Neural progenitor cell (in vitro differentiated cells): Measurements from ENCODE around the gene MYO16. TPM values are rescaled to one million over a fixed set of nuclear protein-coding genes. Genes with fewer than 3 reads are reported as not detected.

Source experiments
- DNase-seq: peaks from one replicate; pipeline ENCODE4 v3.0.0-alpha.2; 2016; ENCODE audit warnings: low spot score
- H2AFZ ChIP-seq: fragments of 200-600 bp; sonication (generic); replicated peaks from 2 replicates; pipeline ENCODE4 v1.6.1; 2016; ENCODE audit warnings: antibody characterized with exemption
- H3F3A ChIP-seq: fragments of 200-600 bp; sonication (generic); 2 replicates; pipeline ENCODE4 v1.6.1; 2016; ENCODE audit warnings: antibody characterized with exemption, low read depth
- H3K27ac ChIP-seq: fragments of 200-600 bp; sonication (generic); 2 replicates; pipeline ENCODE4 v1.5.1; 2016; ENCODE audit warnings: mild to moderate bottlenecking
- H3K27me3 ChIP-seq: fragments of 200-600 bp; sonication (generic); 2 replicates; pipeline ENCODE4 v1.6.1; 2016; ENCODE audit warnings: mild to moderate bottlenecking, moderate library complexity
- H3K36me3 ChIP-seq: fragments of 200-600 bp; sonication (generic); 2 replicates; pipeline ENCODE4 v1.5.1; 2016
- H3K4me1 ChIP-seq: fragments of 200-600 bp; sonication (generic); 2 replicates; pipeline ENCODE4 v1.6.1; 2016; ENCODE audit warnings: mixed run types
- H3K4me2 ChIP-seq: fragments of 200-600 bp; sonication (generic); 2 replicates; pipeline ENCODE4 v1.6.1; 2016
- H3K4me3 ChIP-seq: fragments of 200-600 bp; sonication (generic); 2 replicates; pipeline ENCODE4 v1.5.1; 2016
- H3K79me2 ChIP-seq: fragments of 200-600 bp; sonication (generic); 2 replicates; pipeline ENCODE4 v1.6.1; 2016; ENCODE audit warnings: low read depth
- H3K9ac ChIP-seq: fragments of 200-600 bp; sonication (generic); 2 replicates; pipeline ENCODE4 v1.6.1; 2016
- H3K9me3 ChIP-seq: fragments of 200-600 bp; sonication (generic); 2 replicates; pipeline ENCODE4 v1.5.1; 2016; ENCODE audit warnings: low read depth
- H4K20me1 ChIP-seq: fragments of 200-600 bp; sonication (generic); 2 replicates; pipeline ENCODE4 v1.6.1; 2016; ENCODE audit warnings: low read depth
- H3K27ac Mint-ChIP-seq: 3 replicates; pipeline ENCODE4 v1.8.0; 2021; ENCODE audit warnings: mixed read lengths
- H3K27me3 Mint-ChIP-seq: 2 replicates; pipeline ENCODE4 v1.8.0; 2022; ENCODE audit warnings: low read depth, mild to moderate bottlenecking, inconsistent platforms, moderate library complexity, mixed read lengths; ENCODE audit not compliant: insufficient read depth
- H3K36me3 Mint-ChIP-seq: 3 replicates; pipeline ENCODE4 v1.8.0; 2021; ENCODE audit warnings: mixed read lengths
- H3K4me1 Mint-ChIP-seq: 3 replicates; pipeline ENCODE4 v1.8.0; 2021; ENCODE audit warnings: mixed read lengths
- H3K4me3 Mint-ChIP-seq: 3 replicates; pipeline ENCODE4 v1.8.0; 2021; ENCODE audit warnings: mild to moderate bottlenecking, moderate library complexity, mixed read lengths
- H3K9me3 Mint-ChIP-seq: 3 replicates; pipeline ENCODE4 v1.8.0; 2020; ENCODE audit warnings: mixed read lengths
- CTCF ChIP-seq: fragments of 200-600 bp; sonication (generic); IDR thresholded peaks from 2 replicates; pipeline ENCODE4 v1.5.1; 2017; ENCODE audit warnings: antibody characterized with exemption, mild to moderate bottlenecking
- EZH2 ChIP-seq: fragments of 200-600 bp; sonication (generic); IDR thresholded peaks from 2 replicates; pipeline ENCODE4 v1.6.1; 2017; ENCODE audit warnings: antibody characterized with exemption, mild to moderate bottlenecking, moderate library complexity
- EZH2phosphoT487 ChIP-seq: fragments of 200-600 bp; sonication (generic); IDR thresholded peaks from 2 replicates; pipeline ENCODE4 v1.6.1; 2017; ENCODE audit warnings: antibody characterized with exemption
- total RNA-seq: library from RNA; depleted of rRNA; stranded (reverse); fragments of >200 nt; gene quantifications from 2 replicates; pipeline ENCODE4 v1.2.3, GENCODE V29; 2015; ENCODE audit warnings: low replicate concordance

MYO16 gene
- total RNA-seq, 1 donor from 2014 or later = 0.41 TPM

GRCh38 chr13:109175666-109176065 is 546.3 kb downstream of the MYO16 start:
- H4K20me1 ChIP-seq = no peaks in the 10 kb centered on the region
- Mint-ChIP-seq H3K36me3 (no peaks in the 10 kb centered on the region), H3K27ac (no peak overlapping the region)

GRCh38 chr13:109180905-109181425 is 551.6 kb downstream of the MYO16 start:
- Mint-ChIP-seq H3K27ac (peak overlapping the region; percentile 80), H3K27me3 (peaks cover 5% of the 10 kb centered on the region), H3K4me1 (peaks cover 20% of the 10 kb centered on the region), H3K9me3 (peaks cover 10% of the 10 kb centered on the region), H3K4me3 (no peak overlapping the region), H3K36me3 (no peaks in the 10 kb centered on the region)
- no peak for DNase-seq
- Histone ChIP-seq H3K9ac (no peak overlapping the region), H3K4me2 (no peak overlapping the region), H3F3A (no peaks in the 10 kb centered on the region), H3K4me3 (no peak overlapping the region), H3K27me3 (no peaks in the 10 kb centered on the region), H2AFZ (peak overlapping the region; percentile 52), H3K9me3 (no peaks in the 10 kb centered on the region), H3K79me2 (no peaks in the 10 kb centered on the region), H3K4me1 (no peaks in the 10 kb centered on the region), H3K27ac (no peak overlapping the region), H4K20me1 (no peaks in the 10 kb centered on the region), H3K36me3 (no peaks in the 10 kb centered on the region)
- TF ChIP-seq EZH2phosphoT487 = no peak
- TF ChIP-seq CTCF = no peak
- no peak for TF ChIP-seq EZH2

More at GRCh38 chr13:109175666-109176065, 546.3 kb downstream of the MYO16 start:
- Mint-ChIP-seq H3K9me3 (peaks cover 10% of the 10 kb centered on the region), H3K4me1 (peaks cover 4% of the 10 kb centered on the region), H3K4me3 (no peak overlapping the region), H3K27me3 (peaks cover 5% of the 10 kb centered on the region)
- Histone ChIP-seq H3K27me3 (no peaks in the 10 kb centered on the region), H3K4me3 (no peak overlapping the region), H3F3A (no peaks in the 10 kb centered on the region), H3K36me3 (no peaks in the 10 kb centered on the region), H3K4me2 (no peak overlapping the region), H3K79me2 (no peaks in the 10 kb centered on the region), H3K4me1 (no peaks in the 10 kb centered on the region), H3K27ac (no peak overlapping the region), H3K9ac (no peak overlapping the region), H3K9me3 (no peaks in the 10 kb centered on the region), H2AFZ (no peak overlapping the region)
- no peak for TF ChIP-seq CTCF
- no peak for TF ChIP-seq EZH2
- TF ChIP-seq EZH2phosphoT487 = no peak
- DNase-seq = no peak

GRCh38 chr13:109182777-109183465 is 553.5 kb downstream of the MYO16 start:
- Histone ChIP-seq H4K20me1 (no peaks in the 10 kb centered on the region), H3K9me3 (no peaks in the 10 kb centered on the region), H3F3A (no peaks in the 10 kb centered on the region), H3K36me3 (no peaks in the 10 kb centered on the region), H2AFZ (no peak overlapping the region), H3K27me3 (no peaks in the 10 kb centered on the region), H3K4me3 (no peak overlapping the region), H3K4me2 (no peak overlapping the region), H3K27ac (no peak overlapping the region), H3K4me1 (no peaks in the 10 kb centered on the region), H3K79me2 (no peaks in the 10 kb centered on the region), H3K9ac (no peak overlapping the region)
- Mint-ChIP-seq H3K27ac (no peak overlapping the region), H3K4me3 (no peak overlapping the region), H3K9me3 (peaks cover 3% of the 10 kb centered on the region), H3K27me3 (no peaks in the 10 kb centered on the region), H3K36me3 (no peaks in the 10 kb centered on the region), H3K4me1 (peaks cover 18% of the 10 kb centered on the region)
- TF ChIP-seq EZH2phosphoT487 (no peak), CTCF (no peak), EZH2 (no peak)
- no peak for DNase-seq
